Caco-2 (cell line): ENCODE measurements around the gene STEAP4. TPM values are rescaled to one million over a fixed set of nuclear protein-coding genes. Genes with fewer than 3 reads are reported as not detected.

Experiments
- BruUV-seq: library from RNA; stranded (reverse); fragments of 400-500 nt; replicated peaks from 2 replicates; lab custom pipeline; 2021; lab: Mats Ljungman, UMichigan
- CTCF ChIA-PET: fragments of 300-600 bp; sonication (Branson Sonifier 250); formaldehyde crosslinking; loops from one replicate; lab custom pipeline; 2022; ENCODE audit warnings: antibody characterized with exemption; lab: Charles Lee
- POLR2A ChIA-PET: fragments of 300-600 bp; sonication (Branson Sonifier 250); formaldehyde crosslinking; loops from one replicate; lab custom pipeline; 2022; ENCODE audit warnings: antibody characterized with exemption; lab: Charles Lee
- DNase-seq, 2 experiments: peaks; one replicate each; pipeline versions ENCODE4 v3.0.0 to v3.0.0-alpha.2; 2020 to 2022
- H3K27me3 ChIP-seq: replicated peaks from 2 replicates; pipeline ENCODE4 v1.6.0; 2011; ENCODE audit warnings: low read length; ENCODE audit not compliant: control insufficient read depth, insufficient read depth
- H3K36me3 ChIP-seq: 2 replicates; pipeline ENCODE4 v1.5.1; 2011; ENCODE audit warnings: low read length; ENCODE audit not compliant: control insufficient read depth, insufficient read depth
- H3K4me1 ChIP-seq: fragments of 250-450 bp; sonication (Bioruptor Pico); 2 replicates; pipeline ENCODE4 v1.5.1; 2020; ENCODE audit warnings: mild to moderate bottlenecking
- H3K4me3 ChIP-seq: 2 replicates; pipeline ENCODE4 v1.5.1; 2011; ENCODE audit warnings: low read depth, mild to moderate bottlenecking, control low read depth, low read length
- H3K9me3 ChIP-seq: fragments of 250-450 bp; sonication (Bioruptor Pico); 2 replicates; pipeline ENCODE4 v1.5.1; 2020; ENCODE audit warnings: mild to moderate bottlenecking, moderate library complexity
- H3K27ac Mint-ChIP-seq: one replicate; pipeline ENCODE4 v1.8.0; 2022; ENCODE audit warnings: mixed read lengths; ENCODE audit not compliant: unreplicated experiment
- H3K27me3 Mint-ChIP-seq: one replicate; pipeline ENCODE4 v1.8.0; 2022; ENCODE audit warnings: mixed read lengths; ENCODE audit not compliant: insufficient read depth, unreplicated experiment
- H3K36me3 Mint-ChIP-seq: one replicate; pipeline ENCODE4 v1.8.0; 2022; ENCODE audit warnings: mild to moderate bottlenecking, mixed read lengths; ENCODE audit not compliant: insufficient read depth, unreplicated experiment
- H3K4me1 Mint-ChIP-seq: one replicate; pipeline ENCODE4 v1.8.0; 2022; ENCODE audit warnings: low read depth, mixed read lengths; ENCODE audit not compliant: unreplicated experiment
- H3K4me3 Mint-ChIP-seq: one replicate; pipeline ENCODE4 v1.8.0; 2022; ENCODE audit warnings: mild to moderate bottlenecking, moderate library complexity, mixed read lengths; ENCODE audit not compliant: unreplicated experiment
- H3K9me3 Mint-ChIP-seq: one replicate; pipeline ENCODE4 v1.8.0; 2022; ENCODE audit warnings: mixed read lengths; ENCODE audit not compliant: unreplicated experiment
- CTCF ChIP-seq, 2 experiments: fragments of 200-600 bp in 1 of 2; IDR thresholded peaks; 1 replicate in 1 of 2; 2 replicates in 1 of 2; pipeline versions ENCODE4 v1.5.1 to v1.8.0; 2011 to 2022; ENCODE audit warnings: antibody characterized with exemption in 1 of 2, control low read depth in 1 of 2, inconsistent platforms in 1 of 2, low read depth in 1 of 2, low read length in 1 of 2, mild to moderate bottlenecking in 1 of 2, moderate library complexity in 1 of 2; ENCODE audit not compliant: insufficient read depth in 1 of 2, severe bottlenecking in 1 of 2, unreplicated experiment in 1 of 2
- intact Hi-C: fragments of 100-400 bp; cut with micrococcal nuclease; formaldehyde crosslinking; loops from one replicate; pipeline ENCODE4 v1.10.0; 2022; ENCODE audit not compliant: unreplicated experiment
- total RNA-seq: library from RNA; stranded (reverse); gene quantifications from 2 replicates; pipeline ENCODE4 v1.2.3, GENCODE V29; 2022

STEAP4 gene
- total RNA-seq, 1 experiment from 2014 or later, result not detected

DNA sequence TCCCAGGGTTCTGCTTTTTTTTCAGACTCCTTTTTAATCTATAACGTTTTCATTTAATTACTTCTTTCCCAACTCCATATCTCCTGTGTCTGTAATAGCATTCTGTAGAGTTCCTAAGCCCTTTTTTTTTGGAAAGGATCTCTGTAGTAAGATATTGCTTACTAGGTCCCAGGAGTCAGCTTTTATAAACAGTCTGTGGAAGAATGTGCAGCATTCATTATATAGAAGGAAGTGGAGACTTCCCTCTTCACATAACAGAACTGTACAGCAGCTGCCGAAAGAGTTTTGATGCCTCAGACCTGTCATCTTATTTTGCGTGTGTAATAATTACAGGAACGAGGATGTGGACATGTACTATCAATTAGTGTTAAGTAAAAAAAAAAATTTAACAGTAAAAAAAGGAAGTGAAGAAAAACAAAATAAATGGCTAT, 7.4 kb upstream of the STEAP4 start:
- no peak for TF ChIP-seq CTCF (IDR thresholded peaks at IDR 0.05; ENCODE audit: insufficient read depth in 1 of 2, low read depth in 1 of 2, low read length in 1 of 2, severe bottlenecking in 1 of 2, unreplicated experiment in 1 of 2)
- H3K27me3 ChIP-seq, result no peaks in the 10 kb centered on the region
- Mint-ChIP-seq H3K36me3 (no peaks in the 10 kb centered on the region), H3K27ac (no peak overlapping the region), H3K27me3 (peaks cover 2% of the 10 kb centered on the region), H3K4me3 (no peak overlapping the region), H3K4me1 (no peaks in the 10 kb centered on the region), H3K9me3 (no peaks in the 10 kb centered on the region)
- ChIA-PET CTCF (interaction anchor here (0.6 kb wide), 1 partner anchor 13 kb away, joined by 3 read pairs; no protein-coding TSS in a partner anchor), POLR2A (no interaction called here)
- no peaks in the 10 kb centered on the region for H3K36me3 ChIP-seq
- no TSS peak for BruUV-seq
- H3K9me3 ChIP-seq, result no peaks in the 10 kb centered on the region
- H3K4me3 ChIP-seq, result no peak overlapping the region
- H3K4me1 ChIP-seq, result no peaks in the 10 kb centered on the region
- intact Hi-C loops, result no loop called here
- no peak for DNase-seq

DNA sequence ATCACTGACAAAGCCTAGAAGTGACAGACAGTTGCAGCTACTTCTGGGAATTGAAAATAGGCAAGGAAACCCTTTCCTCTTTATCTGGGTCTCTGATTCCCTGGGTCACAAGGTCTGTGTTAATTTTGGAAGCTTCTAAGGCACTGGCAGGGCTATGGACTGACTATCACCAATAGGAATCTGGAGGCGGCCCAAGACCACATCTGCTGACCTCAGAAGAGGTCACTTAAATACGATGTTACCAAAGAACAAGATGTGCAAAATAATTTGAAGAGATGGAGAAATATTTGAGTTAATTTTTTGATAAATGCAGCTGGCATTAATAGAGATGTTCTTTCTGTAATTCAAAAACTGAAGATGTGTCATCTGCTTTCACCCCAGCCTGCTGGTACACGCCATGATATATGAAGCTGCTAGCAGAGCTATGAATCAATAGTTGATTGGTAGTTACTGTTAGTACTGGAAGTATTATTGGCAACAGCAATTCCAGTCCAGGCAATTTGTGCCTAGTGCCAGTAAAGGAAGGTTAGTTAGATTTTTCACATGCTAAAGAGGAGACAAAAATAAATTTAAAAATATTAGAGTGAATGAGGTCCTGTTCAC, 5.5 kb upstream of the STEAP4 start:
- H3K27me3 ChIP-seq, result no peaks in the 10 kb centered on the region
- POLR2A ChIA-PET, result no interaction called here
- Mint-ChIP-seq H3K36me3 (no peaks in the 10 kb centered on the region), H3K27ac (no peak overlapping the region), H3K9me3 (no peaks in the 10 kb centered on the region), H3K27me3 (peaks cover 3% of the 10 kb centered on the region), H3K4me3 (no peak overlapping the region), H3K4me1 (no peaks in the 10 kb centered on the region)
- no peak for TF ChIP-seq CTCF (IDR thresholded peaks at IDR 0.05; ENCODE audit: insufficient read depth in 1 of 2, low read depth in 1 of 2, low read length in 1 of 2, severe bottlenecking in 1 of 2, unreplicated experiment in 1 of 2)
- CTCF ChIA-PET, result no interaction called here
- intact Hi-C loops, result no loop called here
- no peaks in the 10 kb centered on the region for H3K9me3 ChIP-seq
- BruUV-seq, result no TSS peak
- DNase-seq, result no peak
- H3K4me3 ChIP-seq, result no peak overlapping the region
- H3K36me3 ChIP-seq, result no peaks in the 10 kb centered on the region
- H3K4me1 ChIP-seq, result peaks cover 2% of the 10 kb centered on the region; the same call in 1 of the 2 replicates

- Mint-ChIP-seq H3K27me3 (peaks cover 4% of the 10 kb centered on the region), H3K4me3 (no peak overlapping the region), H3K4me1 (no peaks in the 10 kb centered on the region), H3K27ac (no peak overlapping the region), H3K9me3 (no peaks in the 10 kb centered on the region), H3K36me3 (no peaks in the 10 kb centered on the region)
- BruUV-seq, result no TSS peak
- Histone ChIP-seq H3K9me3 (no peaks in the 10 kb centered on the region), H3K4me3 (no peak overlapping the region), H3K36me3 (no peaks in the 10 kb centered on the region), H3K27me3 (no peaks in the 10 kb centered on the region), H3K4me1 (peaks cover 7% of the 10 kb centered on the region; the same call in 1 of the 2 replicates)
- no peak for DNase-seq
- ChIA-PET POLR2A (no interaction called here), CTCF (no interaction called here)
- TF ChIP-seq CTCF (IDR thresholded peaks at IDR 0.05; ENCODE audit: insufficient read depth in 1 of 2, low read depth in 1 of 2, low read length in 1 of 2, severe bottlenecking in 1 of 2, unreplicated experiment in 1 of 2), result no peak
- intact Hi-C loops, result no loop called here
These were observed 5.0 kb upstream of the STEAP4 start for GRCh38 chr7:88311675-88312036.
